Peyer's patch (tissue), 4 donors: Measurements from ENCODE around the gene PXK. TPM values are rescaled to one million over a fixed set of nuclear protein-coding genes. Genes with fewer than 3 reads are reported as not detected.

Source experiments
- DNase-seq, 3 donors: peaks; one replicate each; pipeline ENCODE4 v3.0.0-alpha.2; 2017 to 2019
- H3K27ac ChIP-seq, 4 donors: fragments of 200-600 bp; sonication (generic); one replicate each; pipeline ENCODE4 v1.5.1; 2016 to 2019
- H3K27me3 ChIP-seq, 2 donors: fragments of 200-600 bp; sonication (generic); one replicate each; pipeline ENCODE4 v1.5.1; 2019
- H3K36me3 ChIP-seq, 3 donors: fragments of 200-600 bp; sonication (generic); one replicate each; pipeline ENCODE4 v1.5.1; 2016 to 2019
- H3K4me1 ChIP-seq, 4 donors: fragments of 200-600 bp; sonication (generic); one replicate each; pipeline ENCODE4 v1.5.1; 2016 to 2019
- H3K4me3 ChIP-seq, 4 donors: fragments of 200-600 bp; sonication (generic); 1 replicate in 3 of 4; 2 replicates in 1 of 4; pipeline ENCODE4 v1.5.1; 2016 to 2019; ENCODE audit warnings: mild to moderate bottlenecking in 1 of 4
- H3K9me3 ChIP-seq, 4 donors: fragments of 200-600 bp; sonication (generic); one replicate each; pipeline ENCODE4 v1.5.1; 2016 to 2019; ENCODE audit warnings: mild to moderate bottlenecking in 1 of 4
- POLR2A ChIP-seq, 2 donors: fragments of 450-650 bp; IDR thresholded peaks; one replicate each; pipeline ENCODE4 v1.5.1; 2017; ENCODE audit warnings: antibody characterized with exemption in 2 of 2, mild to moderate bottlenecking in 2 of 2, moderate library complexity in 2 of 2
- total RNA-seq, 4 donors: library from RNA; depleted of rRNA; stranded (reverse); fragments of >200 nt; gene quantifications; one replicate each; pipeline ENCODE4 v1.1.0, GENCODE V29; 2016
- TF ChIP-seq, protein P1 (sequence below), 6 experiments: fragments of 450-650 bp in 4 of 6; fragments of 200-600 bp in 2 of 6; sonication (generic) in 1 of 6; IDR thresholded peaks; one replicate each; pipeline ENCODE4 v1.5.1; 2017 to 2019; ENCODE audit warnings: antibody characterized with exemption in 6 of 6, mild to moderate bottlenecking in 3 of 6, moderate library complexity in 1 of 6

Gene PXK
- total RNA-seq, 4 donors from 2014 or later: 15.3 to 73.4 (median 28.4) TPM

DNA sequence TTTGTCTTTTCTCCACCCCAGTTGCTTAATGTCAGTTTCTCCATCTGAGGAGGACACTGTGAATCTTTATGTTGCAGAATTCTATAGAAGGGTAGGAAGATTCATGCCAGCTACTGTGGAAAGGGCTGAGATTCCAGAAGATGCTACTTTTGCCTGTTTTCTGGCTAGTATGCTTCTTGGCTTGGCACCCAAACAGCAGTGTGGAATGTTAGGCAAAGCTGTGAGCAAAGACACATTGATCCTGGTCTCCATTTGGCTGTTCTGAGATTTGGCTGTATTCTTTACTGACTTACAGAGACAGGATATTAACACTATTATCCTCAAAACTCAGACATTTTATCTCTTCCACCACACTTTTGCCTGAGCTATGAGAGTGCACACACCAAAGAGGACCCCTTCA lies 61.6 kb downstream of the PXK start:
- H3K4me1 ChIP-seq: no peaks in the 10 kb centered on the region
- no peak for TF ChIP-seq POLR2A (IDR thresholded peaks at IDR 0.05)
- TF ChIP-seq, protein P1, sequence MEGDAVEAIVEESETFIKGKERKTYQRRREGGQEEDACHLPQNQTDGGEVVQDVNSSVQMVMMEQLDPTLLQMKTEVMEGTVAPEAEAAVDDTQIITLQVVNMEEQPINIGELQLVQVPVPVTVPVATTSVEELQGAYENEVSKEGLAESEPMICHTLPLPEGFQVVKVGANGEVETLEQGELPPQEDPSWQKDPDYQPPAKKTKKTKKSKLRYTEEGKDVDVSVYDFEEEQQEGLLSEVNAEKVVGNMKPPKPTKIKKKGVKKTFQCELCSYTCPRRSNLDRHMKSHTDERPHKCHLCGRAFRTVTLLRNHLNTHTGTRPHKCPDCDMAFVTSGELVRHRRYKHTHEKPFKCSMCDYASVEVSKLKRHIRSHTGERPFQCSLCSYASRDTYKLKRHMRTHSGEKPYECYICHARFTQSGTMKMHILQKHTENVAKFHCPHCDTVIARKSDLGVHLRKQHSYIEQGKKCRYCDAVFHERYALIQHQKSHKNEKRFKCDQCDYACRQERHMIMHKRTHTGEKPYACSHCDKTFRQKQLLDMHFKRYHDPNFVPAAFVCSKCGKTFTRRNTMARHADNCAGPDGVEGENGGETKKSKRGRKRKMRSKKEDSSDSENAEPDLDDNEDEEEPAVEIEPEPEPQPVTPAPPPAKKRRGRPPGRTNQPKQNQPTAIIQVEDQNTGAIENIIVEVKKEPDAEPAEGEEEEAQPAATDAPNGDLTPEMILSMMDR (IDR thresholded peaks at IDR 0.05): no peak
- peaks cover 0 to 34% (median 0%) of the 10 kb centered on the region in 3 donors for H3K36me3 ChIP-seq

DNA sequence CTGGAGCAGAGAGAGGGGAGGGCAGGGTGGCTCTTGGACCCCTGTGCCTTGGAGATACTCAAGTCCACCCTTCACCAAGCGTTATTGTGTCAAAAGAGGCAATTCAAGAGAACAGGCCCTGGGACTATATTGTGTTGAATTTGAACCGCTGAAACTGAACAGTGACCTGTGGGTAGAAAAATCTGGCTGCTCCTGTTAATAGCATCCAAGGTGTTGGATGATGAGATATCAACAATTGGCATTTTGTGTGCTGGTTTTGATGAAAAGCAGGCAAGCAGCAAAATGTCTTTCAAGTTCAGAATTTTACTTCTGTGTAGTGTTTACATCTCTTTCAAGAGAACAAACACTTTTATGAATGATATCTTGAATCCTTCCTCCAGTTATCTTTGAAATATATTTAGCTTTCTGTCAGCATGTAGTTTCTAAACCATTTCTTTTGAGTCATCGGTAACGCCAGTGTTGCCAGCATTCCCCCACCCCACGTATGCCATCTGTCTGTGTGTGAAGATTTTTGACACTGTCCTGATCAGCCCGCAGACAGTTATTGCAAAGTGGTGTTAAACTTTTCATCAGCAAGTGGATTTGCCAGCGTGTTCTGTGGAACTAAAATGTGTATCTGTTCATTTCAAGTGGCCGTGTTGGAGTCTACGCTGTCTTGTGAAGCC lies 66.1 kb downstream of the PXK start:
- no peak for DNase-seq
- no peaks in the 10 kb centered on the region for H3K9me3 ChIP-seq
- no peak overlapping the region for H3K4me3 ChIP-seq
- H3K27ac ChIP-seq: no peak overlapping the region
- H3K27me3 ChIP-seq: no peaks in the 10 kb centered on the region
- no peaks in the 10 kb centered on the region for H3K4me1 ChIP-seq
- no peak for TF ChIP-seq POLR2A (IDR thresholded peaks at IDR 0.05)
- TF ChIP-seq, protein P1 (IDR thresholded peaks at IDR 0.05): no peak
- peaks cover 0 to 54% (median 0%) of the 10 kb centered on the region in 3 donors for H3K36me3 ChIP-seq

More for the DNA sequence above, 61.6 kb downstream of the PXK start:
- no peak for DNase-seq
- no peaks in the 10 kb centered on the region for H3K27me3 ChIP-seq
- H3K4me3 ChIP-seq: no peak overlapping the region
- no peaks in the 10 kb centered on the region for H3K9me3 ChIP-seq
- no peak overlapping the region for H3K27ac ChIP-seq

DNA sequence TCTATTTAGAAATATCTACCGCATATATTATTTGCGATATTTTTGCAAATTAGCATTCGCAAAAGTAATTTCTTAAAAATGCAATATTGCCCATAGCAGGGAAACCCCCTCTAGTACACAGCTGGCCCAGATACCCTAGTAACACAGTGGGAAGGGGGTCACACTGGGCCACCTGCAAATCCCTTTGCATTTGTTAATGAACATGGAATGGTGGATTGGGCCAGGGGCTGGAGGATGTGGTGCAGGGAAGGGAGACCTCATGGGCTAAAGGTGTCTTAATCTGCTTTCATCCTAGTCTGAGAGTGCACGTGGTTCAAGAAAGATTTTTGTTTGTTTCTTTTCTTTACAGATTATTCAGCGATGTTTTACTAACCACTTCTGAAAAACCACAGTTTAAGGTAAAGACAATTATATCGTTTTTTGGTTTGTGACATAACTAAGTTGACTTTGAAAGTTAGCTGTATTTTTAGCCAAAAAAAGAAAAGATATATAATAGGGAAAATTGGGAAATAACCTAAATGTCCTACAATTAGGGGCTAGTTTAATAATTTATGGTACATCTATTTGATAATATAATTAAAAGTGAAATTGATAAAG lies 70.9 kb downstream of the PXK start:
- DNase-seq: no peak
- Histone ChIP-seq H3K4me1 (no peaks in the 10 kb centered on the region), H3K4me3 (no peak overlapping the region), H3K27ac (no peak overlapping the region), H3K36me3 (peaks cover 0 to 45% (median 0%) of the 10 kb centered on the region in 3 donors), H3K27me3 (no peaks in the 10 kb centered on the region), H3K9me3 (no peaks in the 10 kb centered on the region)
- no peak for TF ChIP-seq POLR2A (IDR thresholded peaks at IDR 0.05)

DNA sequence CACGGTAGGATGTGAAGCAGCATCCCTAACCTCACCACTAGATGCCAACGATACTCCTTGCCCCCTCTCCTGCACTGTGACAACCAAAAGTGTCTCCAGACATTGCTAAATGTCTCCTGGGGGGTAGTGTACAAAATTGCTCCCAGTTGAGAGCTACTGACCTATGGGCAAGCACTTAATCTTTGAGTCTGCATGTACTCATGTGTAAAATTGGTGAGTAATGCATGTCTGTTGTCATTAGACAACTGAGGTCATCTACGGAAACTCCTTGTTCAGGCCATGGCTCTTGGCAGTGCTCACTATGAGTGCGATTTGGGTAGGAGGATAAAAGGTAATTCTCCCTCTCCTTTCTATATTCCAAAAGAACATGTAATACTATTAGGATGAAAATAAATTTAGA lies 71.7 kb downstream of the PXK start:
- H3K4me3 ChIP-seq: no peak overlapping the region
- TF ChIP-seq POLR2A (IDR thresholded peaks at IDR 0.05): no peak
- TF ChIP-seq, protein P1 (IDR thresholded peaks at IDR 0.05): no peak
- DNase-seq: no peak
- no peaks in the 10 kb centered on the region for H3K4me1 ChIP-seq
- H3K36me3 ChIP-seq: peaks cover 0 to 47% (median 0%) of the 10 kb centered on the region in 3 donors
- H3K27ac ChIP-seq: no peak overlapping the region
- H3K9me3 ChIP-seq: no peaks in the 10 kb centered on the region
- H3K27me3 ChIP-seq: no peaks in the 10 kb centered on the region

DNA sequence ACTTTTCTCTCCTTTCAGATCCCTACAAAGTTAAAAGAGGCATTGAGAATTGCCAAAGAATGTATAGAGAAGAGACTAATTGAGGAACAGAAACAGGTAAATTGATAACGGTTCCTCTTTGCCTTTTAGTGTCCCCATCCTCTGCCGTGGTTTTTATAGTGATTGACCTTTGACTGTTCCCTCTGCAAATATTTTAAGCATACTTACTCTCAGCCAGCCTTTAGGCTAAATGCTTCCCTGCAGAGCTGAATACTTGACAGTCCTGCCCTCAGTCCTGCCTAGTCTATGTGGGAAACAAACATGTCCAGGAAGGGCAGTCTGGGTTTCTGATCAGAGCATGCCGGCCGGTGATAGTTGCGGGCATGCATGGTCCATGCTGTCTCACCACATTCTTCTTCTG lies 76.2 kb downstream of the PXK start:
- H3K9me3 ChIP-seq: no peaks in the 10 kb centered on the region
- H3K27ac ChIP-seq: no peak overlapping the region
- H3K4me1 ChIP-seq: no peaks in the 10 kb centered on the region
- no peaks in the 10 kb centered on the region for H3K27me3 ChIP-seq
- no peak overlapping the region for H3K4me3 ChIP-seq
- TF ChIP-seq, protein P1 (IDR thresholded peaks at IDR 0.05): no peak
- no peak for TF ChIP-seq POLR2A (IDR thresholded peaks at IDR 0.05)
- peaks cover 0 to 47% (median 0%) of the 10 kb centered on the region in 3 donors for H3K36me3 ChIP-seq
- DNase-seq: no peak

DNA sequence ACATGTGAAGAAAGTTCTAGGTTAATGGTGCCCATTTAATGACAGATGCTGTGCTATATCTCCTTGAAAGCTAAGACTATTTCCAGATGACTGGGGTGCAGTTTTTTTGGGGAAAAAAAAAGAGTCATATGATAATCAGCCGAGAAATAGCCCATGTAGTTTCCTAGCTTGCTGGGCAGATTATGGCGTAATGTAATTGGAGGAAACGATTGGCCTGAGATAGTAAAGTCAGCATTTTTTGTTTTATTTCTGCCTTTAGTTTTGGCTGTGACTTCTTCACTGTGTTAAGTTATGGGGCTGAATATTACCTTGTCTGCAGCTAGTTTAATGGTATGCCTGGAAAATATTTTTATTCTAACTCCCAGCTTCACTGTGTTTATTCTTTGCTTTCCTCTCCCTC lies 77.0 kb downstream of the PXK start:
- Histone ChIP-seq H3K9me3 (no peaks in the 10 kb centered on the region), H3K36me3 (peaks cover 0 to 42% (median 0%) of the 10 kb centered on the region in 3 donors), H3K27me3 (no peaks in the 10 kb centered on the region), H3K4me1 (no peaks in the 10 kb centered on the region), H3K4me3 (no peak overlapping the region), H3K27ac (no peak overlapping the region)
- TF ChIP-seq POLR2A (IDR thresholded peaks at IDR 0.05): no peak
- TF ChIP-seq, protein P1 (IDR thresholded peaks at IDR 0.05): no peak
- no peak for DNase-seq
